HG02678 (cell line): Measurements from ENCODE around the gene FBXO42.
"Not testable (repeated sequence)": the region's sequence is repeated elsewhere in the genome, so short reads cannot be mapped to it uniquely, and the experiment has no call there.

Experiments used
- ATAC-seq: cut with Tn5 transposase; IDR thresholded peaks from one replicate; pipeline ENCODE4 v1.9.1; 2021; ENCODE audit warnings: mild to moderate bottlenecking, moderate library complexity; ENCODE audit not compliant: unreplicated experiment

The FBXO42 gene

GRCh38 chr1:16266411-16267118 lies 85.7 kb downstream of the FBXO42 start:
- no peak for ATAC-seq

DNA sequence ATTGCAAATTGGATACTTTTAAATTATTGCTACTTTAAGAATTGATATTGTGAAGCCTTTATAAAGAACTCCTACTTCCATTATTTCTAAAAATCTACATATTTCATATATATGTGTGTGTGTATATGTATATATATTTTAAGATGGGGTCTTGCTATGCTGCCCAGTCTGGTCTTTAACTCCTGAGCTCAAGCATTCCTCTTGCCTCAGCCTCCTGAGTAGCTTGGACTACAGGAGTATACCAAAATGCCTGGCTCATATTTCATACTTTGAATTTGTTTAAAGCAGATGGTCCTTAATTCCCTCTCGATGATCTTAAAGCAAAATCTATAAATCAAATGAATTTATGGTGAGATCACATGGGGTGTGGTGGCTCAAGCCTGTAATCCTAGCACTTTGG lies 90.2 kb downstream of the FBXO42 start:
- ATAC-seq: no peak

DNA sequence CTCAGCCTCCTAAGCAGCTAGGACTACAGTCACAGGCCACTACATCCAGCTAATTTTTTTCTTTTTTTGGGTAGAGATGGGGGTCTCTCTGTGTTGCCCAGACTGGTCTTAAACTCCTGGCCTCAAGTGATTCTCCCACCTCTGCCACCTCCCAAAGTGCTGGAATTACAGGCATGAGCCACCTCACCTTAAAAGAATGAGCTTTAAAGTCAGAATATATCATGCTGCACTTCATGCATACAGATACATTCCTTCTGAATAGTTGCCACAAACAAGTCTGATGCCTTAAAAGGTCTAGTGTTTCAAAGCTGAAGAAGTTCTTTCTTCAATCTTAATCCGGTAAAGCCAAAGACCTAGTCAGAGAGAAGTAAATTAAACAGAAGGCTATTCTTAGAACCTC lies 91.5 kb downstream of the FBXO42 start:
- ATAC-seq: no peak

DNA sequence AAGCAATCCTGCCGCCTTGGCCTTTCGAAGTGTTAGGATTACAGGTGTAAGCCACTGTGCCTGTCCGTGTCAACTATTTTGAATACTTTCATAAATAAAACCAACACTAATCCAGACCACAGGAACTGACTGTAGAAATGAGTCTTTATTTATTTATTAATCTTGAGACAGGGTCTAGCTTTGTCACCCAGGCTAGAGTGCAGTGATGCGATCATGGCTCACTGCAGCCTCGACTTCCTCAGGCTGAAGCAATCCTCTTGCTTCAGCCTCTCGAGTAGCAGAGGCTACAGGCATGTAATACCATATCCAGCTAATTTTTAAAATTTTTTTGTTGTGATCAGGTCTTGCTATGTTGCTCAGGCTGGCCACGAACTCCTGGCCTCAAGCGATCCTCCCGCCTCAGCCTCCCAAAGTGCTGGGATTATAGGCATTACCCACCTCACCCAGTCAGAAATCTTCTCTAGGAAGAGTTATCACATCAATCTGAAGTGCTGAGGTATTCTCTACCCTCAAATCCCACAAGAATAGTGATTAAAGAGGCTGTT lies 93.6 kb downstream of the FBXO42 start:
- ATAC-seq: no peak

- no peak for ATAC-seq
Observed at GRCh38 chr1:16257968-16258367, 94.3 kb downstream of the FBXO42 start.

DNA sequence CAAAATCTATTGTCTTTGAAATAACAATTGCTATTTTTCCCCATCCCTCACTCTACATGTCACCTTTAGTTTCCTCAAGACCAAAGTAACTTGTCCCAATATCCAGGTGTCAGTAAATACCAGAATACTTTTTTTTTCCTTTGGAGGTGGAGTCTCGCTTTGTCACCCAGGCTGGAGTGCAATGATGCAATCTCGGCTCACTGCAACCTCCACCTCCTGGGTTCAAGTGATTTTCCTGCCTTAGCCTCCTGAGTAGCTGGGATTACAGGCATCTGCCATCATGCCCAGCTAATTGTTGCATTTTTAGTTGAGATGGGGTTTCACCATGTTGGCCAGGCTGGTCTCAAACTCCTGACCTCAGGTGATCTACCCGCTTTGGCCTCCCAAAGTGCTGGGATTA lies 94.7 kb downstream of the FBXO42 start:
- ATAC-seq: not testable (repeated sequence)

GRCh38 chr1:16256478-16256877 lies 95.8 kb downstream of the FBXO42 start:
- ATAC-seq: no peak

GRCh38 chr1:16254263-16254928 lies 97.9 kb downstream of the FBXO42 start:
- no peak for ATAC-seq

DNA sequence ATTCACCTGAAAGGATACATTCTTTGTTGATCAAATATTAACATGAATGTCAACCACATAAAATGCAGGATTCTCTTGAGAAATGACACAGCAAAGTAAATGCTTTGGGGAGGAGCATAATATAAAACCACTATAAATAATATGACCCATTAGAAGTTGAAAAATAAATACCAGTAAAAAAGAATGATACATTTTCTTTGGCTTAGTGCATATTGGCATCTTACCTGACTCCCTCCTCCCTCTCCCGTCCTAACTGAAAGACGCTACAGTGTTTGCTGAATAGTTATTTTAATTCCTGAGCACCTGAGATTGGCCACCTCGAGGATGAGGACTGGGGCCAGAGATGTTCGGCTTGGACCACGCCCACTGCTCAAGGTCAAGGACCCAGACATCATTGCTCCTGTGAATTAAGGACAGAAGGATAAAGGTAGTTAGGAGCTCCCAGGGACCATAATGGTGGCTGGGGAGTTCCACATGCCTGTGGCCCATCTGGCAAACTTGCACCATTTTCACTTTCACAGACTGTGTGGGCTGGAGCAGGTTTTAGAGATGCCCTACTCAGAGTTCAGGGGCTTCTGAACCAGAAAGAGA lies 98.9 kb downstream of the FBXO42 start:
- no peak for ATAC-seq

- no peak for ATAC-seq
Observed at GRCh38 chr1:16252912-16253311, 99.4 kb downstream of the FBXO42 start.

GRCh38 chr1:16251381-16251780 lies 100.9 kb downstream of the FBXO42 start:
- no peak for ATAC-seq

DNA sequence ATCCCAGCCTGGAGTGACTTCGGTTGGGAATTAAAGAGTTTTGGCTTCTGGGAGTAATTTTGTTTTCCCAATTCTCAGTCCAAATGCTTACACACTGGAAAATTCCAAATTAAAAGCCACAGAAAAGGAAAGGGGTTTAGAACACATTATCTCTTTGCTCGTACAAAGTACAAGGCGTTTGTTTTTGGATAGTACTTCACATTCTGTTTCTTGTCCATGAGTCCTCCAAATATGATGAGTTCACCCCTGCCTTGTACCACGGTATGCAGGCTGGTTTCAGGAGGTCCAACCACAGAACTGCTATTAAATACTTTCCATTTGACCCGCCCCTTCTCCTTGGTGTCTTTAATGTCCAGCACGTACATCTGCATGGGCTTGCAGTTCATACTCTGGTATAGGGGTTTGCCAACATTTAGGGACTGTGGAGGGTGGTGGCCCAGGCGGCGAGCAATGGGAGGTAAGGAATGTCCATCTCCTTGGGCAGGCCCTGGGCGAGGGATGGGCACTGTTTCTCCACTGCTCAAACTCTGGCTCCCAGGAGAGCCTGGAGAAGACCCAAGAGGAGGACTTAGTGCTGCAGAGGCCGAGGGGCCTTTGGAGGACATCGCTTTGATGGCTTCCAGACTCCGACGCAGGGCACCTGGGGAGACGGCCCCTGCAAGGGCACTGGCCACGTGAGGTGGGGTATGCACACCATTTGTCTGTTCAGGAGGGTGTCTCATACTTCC lies 101.6 kb downstream of the FBXO42 start:
- no peak for ATAC-seq

DNA sequence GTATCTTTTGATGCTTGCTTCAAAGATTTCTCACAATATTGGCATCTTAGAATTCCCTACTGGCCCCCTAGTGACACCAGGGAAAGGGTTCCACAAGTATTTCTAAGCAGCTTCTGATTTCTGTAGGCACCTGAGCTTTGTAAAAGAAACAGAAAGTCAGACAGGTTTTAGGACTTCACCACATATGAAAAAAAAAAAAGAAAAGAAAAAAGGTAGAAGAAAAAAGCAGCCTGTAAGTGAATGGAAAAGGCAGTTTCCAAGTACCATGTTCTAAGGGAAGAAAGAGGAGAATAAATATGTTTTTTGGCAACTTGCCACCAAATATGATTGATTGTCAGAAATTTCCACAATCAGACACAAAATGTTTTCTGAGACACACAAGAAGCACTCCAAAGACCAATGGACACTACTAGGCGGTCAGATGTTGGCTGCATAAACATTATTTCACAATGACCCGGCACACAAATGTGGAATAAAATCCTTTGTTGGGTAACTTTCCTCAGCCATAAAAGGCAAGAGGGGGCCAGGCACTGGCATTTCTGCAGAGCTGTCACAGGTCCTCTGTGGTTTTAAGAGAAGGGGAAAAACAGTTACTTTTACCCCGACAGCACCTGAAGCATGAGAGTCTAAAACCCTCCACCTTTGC lies 102.6 kb downstream of the FBXO42 start:
- no peak for ATAC-seq

- peak; percentile 60 for ATAC-seq
Observed at GRCh38 chr1:16248603-16249516, 103.4 kb downstream of the FBXO42 start.

DNA sequence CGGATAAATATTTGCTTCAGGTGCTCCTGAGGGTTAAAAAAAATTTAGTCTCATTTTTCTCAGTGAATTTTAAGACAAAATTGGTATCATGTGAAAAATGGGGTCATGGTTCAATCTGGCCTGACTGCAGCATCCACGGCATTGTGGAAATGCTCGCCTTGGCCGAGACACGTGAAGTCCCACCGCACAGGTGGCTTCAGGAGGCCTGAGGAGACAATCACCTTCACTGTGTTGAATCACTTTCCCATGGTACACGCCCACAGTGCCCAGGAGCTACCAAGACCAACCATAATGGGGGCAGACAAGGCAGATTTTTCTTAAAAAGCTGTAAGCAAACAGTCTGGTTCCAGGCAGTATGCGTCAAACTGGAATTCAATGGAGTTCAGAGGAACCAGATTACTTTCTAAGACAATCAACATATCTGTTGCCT lies 104.3 kb downstream of the FBXO42 start:
- ATAC-seq: no peak

- no peak for ATAC-seq
Observed at GRCh38 chr1:16247441-16247840, 104.8 kb downstream of the FBXO42 start.

- ATAC-seq: no peak
Observed at GRCh38 chr1:16246961-16247360, 105.3 kb downstream of the FBXO42 start.

- ATAC-seq: not testable (repeated sequence)
Observed at GRCh38 chr1:16246239-16246638, 106.0 kb downstream of the FBXO42 start.

DNA sequence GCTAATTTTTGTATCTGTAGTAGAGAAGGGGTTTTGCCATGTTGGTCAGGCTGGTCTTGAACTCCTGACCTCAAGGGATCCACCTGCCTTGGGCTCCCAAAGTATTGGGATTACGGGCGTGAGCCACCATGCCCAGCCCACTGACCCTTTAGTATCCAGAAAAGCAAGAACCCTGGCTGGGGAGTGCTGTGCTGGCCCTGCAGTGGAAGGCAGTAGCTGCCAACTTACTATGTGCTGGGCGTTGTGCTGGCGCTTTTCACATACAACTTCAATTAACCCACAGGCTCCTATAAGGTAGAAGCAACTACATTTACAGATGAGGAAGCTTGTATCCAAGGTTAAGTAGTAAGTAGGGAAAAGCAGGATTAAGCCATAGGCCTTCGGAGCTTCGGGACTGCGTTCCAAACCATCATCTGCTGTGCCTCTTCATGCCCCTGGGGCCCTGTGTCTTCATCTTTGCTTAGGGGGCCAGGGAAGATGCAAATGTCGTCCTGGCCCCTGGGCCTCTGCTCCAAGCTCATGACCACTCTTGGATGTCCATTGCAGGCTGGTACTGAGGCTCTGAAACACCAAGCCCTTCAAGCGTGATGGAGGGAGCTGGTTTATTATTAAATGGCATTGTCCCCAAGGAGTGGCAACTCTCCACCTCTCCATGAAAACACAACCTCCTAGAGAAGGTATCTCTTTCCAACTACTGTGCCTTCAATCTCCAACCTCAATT lies 106.6 kb downstream of the FBXO42 start:
- no peak for ATAC-seq
